ENCODE measurements around the gene GAPVD1.

GRCh38 chr9:125338929-125339328 is 77.3 kb downstream of the GAPVD1 start:
- TF ChIP-seq CTCF (IDR thresholded peaks at IDR 0.05; ENCODE audit: low read depth, low read length) (no peak), EZH2phosphoT487 (IDR thresholded peaks at IDR 0.05; ENCODE audit: low read depth) (no peak)
